GM06990 (cell line): ENCODE results near the gene CRTC3.
A peak's percentile ranks its signal among the peaks of the same experiment; 100 is the strongest.

Source experiments
- DNase-seq: peaks from one replicate; pipeline ENCODE4 v3.0.0-alpha.2; 2011; ENCODE audit not compliant: insufficient read length; ENCODE audit errors: extremely low read depth
- H3K27me3 ChIP-seq: replicated peaks from 2 replicates; pipeline ENCODE4 v1.6.0; 2011; ENCODE audit warnings: low read length; ENCODE audit not compliant: control insufficient read depth, insufficient read depth
- H3K36me3 ChIP-seq: 2 replicates; pipeline ENCODE4 v1.5.1; 2011; ENCODE audit warnings: low read length; ENCODE audit not compliant: control insufficient read depth, insufficient read depth
- H3K4me3 ChIP-seq: replicated peaks from 2 replicates; pipeline ENCODE4 v1.5.1; 2011; ENCODE audit warnings: low read depth, mild to moderate bottlenecking, control low read depth, low read length
- TF ChIP-seq, protein P1 (sequence below): IDR thresholded peaks from 2 replicates; pipeline ENCODE4 v1.5.1; 2011; ENCODE audit warnings: low read length, control low read depth, mild to moderate bottlenecking, inconsistent platforms; ENCODE audit not compliant: insufficient read depth, poor library complexity, severe bottlenecking

CRTC3 gene

DNA sequence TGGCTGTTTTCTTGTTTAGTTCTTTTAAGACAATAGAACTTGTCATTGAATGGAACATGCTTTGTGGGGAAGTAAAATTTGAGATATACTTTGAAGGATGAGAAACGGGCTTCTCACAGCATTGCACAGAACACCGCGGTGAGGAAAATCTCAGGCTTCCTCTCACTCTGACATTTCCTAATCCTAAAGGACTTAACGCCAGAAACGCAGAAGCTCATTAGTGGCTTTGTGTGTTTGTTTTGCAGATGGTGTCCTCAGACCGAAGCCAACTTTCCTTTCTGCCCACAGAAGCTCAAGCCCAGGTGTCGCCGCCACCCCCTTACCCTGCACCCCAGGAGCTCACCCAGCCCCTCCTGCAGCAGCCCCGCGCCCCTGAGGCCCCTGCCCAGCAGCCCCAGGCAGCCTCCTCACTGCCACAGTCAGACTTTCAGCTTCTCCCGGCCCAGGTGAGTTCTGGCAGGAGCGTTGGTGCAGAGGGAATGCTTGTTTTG lies 108.5 kb downstream of the CRTC3 start:
- TF ChIP-seq, protein P1, sequence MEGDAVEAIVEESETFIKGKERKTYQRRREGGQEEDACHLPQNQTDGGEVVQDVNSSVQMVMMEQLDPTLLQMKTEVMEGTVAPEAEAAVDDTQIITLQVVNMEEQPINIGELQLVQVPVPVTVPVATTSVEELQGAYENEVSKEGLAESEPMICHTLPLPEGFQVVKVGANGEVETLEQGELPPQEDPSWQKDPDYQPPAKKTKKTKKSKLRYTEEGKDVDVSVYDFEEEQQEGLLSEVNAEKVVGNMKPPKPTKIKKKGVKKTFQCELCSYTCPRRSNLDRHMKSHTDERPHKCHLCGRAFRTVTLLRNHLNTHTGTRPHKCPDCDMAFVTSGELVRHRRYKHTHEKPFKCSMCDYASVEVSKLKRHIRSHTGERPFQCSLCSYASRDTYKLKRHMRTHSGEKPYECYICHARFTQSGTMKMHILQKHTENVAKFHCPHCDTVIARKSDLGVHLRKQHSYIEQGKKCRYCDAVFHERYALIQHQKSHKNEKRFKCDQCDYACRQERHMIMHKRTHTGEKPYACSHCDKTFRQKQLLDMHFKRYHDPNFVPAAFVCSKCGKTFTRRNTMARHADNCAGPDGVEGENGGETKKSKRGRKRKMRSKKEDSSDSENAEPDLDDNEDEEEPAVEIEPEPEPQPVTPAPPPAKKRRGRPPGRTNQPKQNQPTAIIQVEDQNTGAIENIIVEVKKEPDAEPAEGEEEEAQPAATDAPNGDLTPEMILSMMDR, result no peak
- no peak for DNase-seq
- no peaks in the 10 kb centered on the region for H3K27me3 ChIP-seq
- peaks cover 21% of the 10 kb centered on the region for H3K36me3 ChIP-seq
- H3K4me3 ChIP-seq, result no peak overlapping the region

DNA sequence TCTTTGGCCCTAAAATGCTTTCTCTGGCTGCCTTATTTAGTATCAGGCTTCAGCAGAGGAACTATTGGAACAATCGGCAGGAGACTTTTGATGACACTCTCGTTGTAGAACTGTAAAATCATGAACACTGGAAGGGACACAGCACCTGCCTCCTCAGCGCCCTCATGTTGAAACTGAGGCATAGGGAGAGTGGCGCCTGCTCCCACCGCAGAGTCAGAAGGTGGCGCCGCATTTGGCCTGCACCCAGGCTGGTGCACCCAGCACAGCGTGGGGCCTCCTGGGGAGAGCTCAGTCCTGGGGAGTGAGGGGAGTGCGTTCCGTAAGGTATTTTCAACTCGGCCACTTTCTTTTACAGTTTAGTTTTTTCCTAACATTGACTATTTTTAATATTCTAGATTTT lies 109.2 kb downstream of the CRTC3 start:
- Histone ChIP-seq H3K36me3 (peaks cover 26% of the 10 kb centered on the region), H3K4me3 (no peak overlapping the region), H3K27me3 (no peaks in the 10 kb centered on the region)
- no peak for DNase-seq
- TF ChIP-seq, protein P1, result peak; percentile 13

DNA sequence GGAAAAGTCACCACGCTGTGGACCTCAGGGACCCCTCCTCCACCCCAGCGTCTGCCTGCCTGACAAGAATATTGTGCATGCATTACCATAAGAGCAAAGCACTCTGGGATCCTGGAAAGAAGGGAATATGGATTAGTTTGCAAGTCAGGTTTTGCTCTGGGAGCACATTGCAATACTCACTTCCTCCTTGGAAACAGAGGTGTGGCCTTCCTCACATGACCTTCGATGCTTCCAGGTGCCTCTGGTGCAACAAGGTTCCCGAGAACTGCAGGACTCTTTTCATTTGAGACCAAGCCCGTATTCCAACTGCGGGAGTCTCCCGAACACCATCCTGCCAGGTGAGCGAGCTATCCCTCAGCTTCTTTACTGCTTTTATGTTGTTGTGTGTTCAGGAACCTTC lies 111.1 kb downstream of the CRTC3 start:
- Histone ChIP-seq H3K27me3 (no peaks in the 10 kb centered on the region), H3K36me3 (peaks cover 26% of the 10 kb centered on the region), H3K4me3 (no peak overlapping the region)
- TF ChIP-seq, protein P1, result no peak
- DNase-seq, result no peak

DNA sequence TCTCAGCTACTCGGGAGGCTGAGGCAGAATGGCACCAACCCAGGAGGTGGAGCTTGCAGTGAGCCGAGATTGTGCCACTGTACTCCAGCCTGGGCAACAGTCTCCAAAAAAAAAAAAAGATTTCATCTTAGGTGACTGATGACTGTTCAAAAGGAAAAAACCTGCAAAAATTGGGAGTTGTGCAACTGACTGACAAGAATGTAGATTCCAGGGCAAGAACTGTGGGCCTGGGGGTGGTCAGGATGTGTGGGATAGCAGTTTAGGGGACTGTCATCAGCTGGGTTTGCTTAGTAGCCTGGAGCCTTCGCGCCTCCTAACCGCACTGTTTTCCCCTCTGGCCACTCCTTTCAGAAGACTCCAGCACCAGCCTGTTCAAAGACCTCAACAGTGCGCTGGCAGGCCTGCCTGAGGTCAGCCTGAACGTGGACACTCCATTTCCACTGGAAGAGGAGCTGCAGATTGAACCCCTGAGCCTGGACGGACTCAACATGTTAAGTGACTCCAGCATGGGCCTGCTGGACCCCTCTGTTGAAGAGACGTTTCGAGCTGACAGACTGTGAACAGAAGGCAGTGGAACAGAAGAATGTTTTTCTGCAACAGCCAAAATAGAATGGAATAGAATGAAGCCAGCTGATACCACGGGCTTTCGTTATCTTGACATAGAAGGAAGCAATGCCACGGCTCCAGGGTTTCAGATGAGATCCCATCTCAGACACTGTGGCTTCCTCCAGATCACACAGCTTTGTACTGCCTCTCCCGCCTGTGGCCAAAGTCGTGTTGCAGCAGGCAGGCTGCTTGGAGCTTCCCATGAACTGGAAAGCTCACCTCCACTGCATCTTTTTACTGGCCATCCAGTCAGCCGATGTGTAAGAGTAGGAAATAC lies 112.1 kb downstream of the CRTC3 start:
- Histone ChIP-seq H3K4me3 (no peak overlapping the region), H3K36me3 (peaks cover 26% of the 10 kb centered on the region), H3K27me3 (no peaks in the 10 kb centered on the region)
- TF ChIP-seq, protein P1, result no peak
- no peak for DNase-seq

DNA sequence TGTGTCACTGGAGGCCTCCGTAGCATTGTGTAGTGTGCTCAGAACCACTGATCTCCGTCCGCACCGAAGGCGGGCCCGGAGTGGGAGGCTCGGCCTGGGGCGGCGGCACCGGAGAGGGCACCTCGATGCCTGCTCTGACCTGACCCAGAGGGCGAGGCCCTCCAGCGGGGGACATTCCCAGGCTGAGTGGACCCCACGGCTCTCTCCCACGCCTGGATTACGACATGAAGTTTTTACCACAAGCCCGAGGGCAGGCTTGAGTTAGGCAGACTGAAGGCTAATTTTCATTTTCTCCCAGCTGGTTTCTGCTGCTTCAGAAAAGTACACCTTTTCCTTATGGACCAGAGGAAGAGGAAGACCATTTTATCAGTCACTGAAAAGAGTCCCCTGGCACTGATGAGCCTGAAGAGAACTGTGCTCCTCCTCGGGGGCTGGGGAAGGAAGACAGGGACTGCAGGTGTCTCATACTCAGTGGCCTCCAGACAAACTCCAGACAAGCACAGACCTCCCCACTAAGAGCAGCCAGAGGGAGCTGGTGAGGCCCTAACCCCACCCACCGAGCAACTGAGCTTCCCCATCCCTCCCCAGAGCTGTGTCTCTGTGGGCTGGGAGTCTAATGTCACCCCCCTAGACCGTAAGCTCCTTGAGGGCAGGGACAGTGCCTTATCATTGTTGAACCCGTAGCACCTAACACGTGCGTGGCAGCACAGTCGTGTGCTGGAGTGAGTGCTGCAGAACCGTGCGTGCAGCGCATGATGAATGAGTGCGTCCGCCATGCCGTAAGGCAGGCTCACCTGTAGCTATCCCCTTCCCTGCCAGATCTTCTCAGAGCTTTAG lies 113.0 kb downstream of the CRTC3 start:
- Histone ChIP-seq H3K4me3 (no peak overlapping the region), H3K36me3 (peaks cover 26% of the 10 kb centered on the region), H3K27me3 (no peaks in the 10 kb centered on the region)
- TF ChIP-seq, protein P1, result peak; percentile 19
- no peak for DNase-seq
